Activated B cell treated with CpG ODN at 0.5 μM for 24 hours (primary cell): ENCODE data around the gene C1orf174. TPM values are rescaled to one million over a fixed set of nuclear protein-coding genes. Genes with fewer than 3 reads are reported as not detected.

Experiments used
- ATAC-seq: fragments of 200-7000 bp; cut with Tn5 transposase; one replicate; pipeline ENCODE4 v1.10.0; 2021; ENCODE audit warnings: low read depth, mild to moderate bottlenecking, moderate library complexity
- CTCF ChIA-PET: fragments of 350-600 bp; sonication (Branson Sonifier 250); formaldehyde crosslinking; loops from one replicate; lab custom pipeline; 2021; ENCODE audit warnings: antibody characterized with exemption; lab: Charles Lee
- POLR2A ChIA-PET: fragments of 350-600 bp; sonication (Branson Sonifier 250); formaldehyde crosslinking; loops from one replicate; lab custom pipeline; 2021; ENCODE audit warnings: antibody characterized with exemption; lab: Charles Lee
- DNase-seq: peaks from one replicate; pipeline ENCODE4 v3.0.0; 2022
- H3K27ac Mint-ChIP-seq: one replicate; pipeline ENCODE4 v1.8.0; 2020; ENCODE audit warnings: mixed read lengths
- H3K27me3 Mint-ChIP-seq: one replicate; pipeline ENCODE4 v1.8.0; 2021; ENCODE audit warnings: mixed read lengths
- H3K36me3 Mint-ChIP-seq: one replicate; pipeline ENCODE4 v1.8.0; 2021; ENCODE audit warnings: low read depth, mixed read lengths
- H3K4me1 Mint-ChIP-seq: one replicate; pipeline ENCODE4 v1.8.0; 2021; ENCODE audit warnings: mixed read lengths
- H3K4me3 Mint-ChIP-seq: one replicate; pipeline ENCODE4 v1.8.0; 2020; ENCODE audit warnings: mild to moderate bottlenecking, mixed read lengths
- H3K9me3 Mint-ChIP-seq: one replicate; pipeline ENCODE4 v1.8.0; 2020; ENCODE audit warnings: mixed read lengths
- CTCF ChIP-seq: fragments of 200-600 bp; IDR thresholded peaks from one replicate; pipeline ENCODE4 v1.8.0; 2022; ENCODE audit warnings: antibody characterized with exemption, mild to moderate bottlenecking
- intact Hi-C: fragments of 100-400 bp; cut with micrococcal nuclease; formaldehyde crosslinking; loops from one replicate; pipeline ENCODE4 v1.15.1; 2024
- total RNA-seq: library from RNA; stranded (reverse); gene quantifications from 2 replicates; pipeline ENCODE4 v1.2.3, GENCODE V29; 2022

The C1orf174 gene
- 26.2 and 27.5 TPM in 2 replicates for total RNA-seq

DNA sequence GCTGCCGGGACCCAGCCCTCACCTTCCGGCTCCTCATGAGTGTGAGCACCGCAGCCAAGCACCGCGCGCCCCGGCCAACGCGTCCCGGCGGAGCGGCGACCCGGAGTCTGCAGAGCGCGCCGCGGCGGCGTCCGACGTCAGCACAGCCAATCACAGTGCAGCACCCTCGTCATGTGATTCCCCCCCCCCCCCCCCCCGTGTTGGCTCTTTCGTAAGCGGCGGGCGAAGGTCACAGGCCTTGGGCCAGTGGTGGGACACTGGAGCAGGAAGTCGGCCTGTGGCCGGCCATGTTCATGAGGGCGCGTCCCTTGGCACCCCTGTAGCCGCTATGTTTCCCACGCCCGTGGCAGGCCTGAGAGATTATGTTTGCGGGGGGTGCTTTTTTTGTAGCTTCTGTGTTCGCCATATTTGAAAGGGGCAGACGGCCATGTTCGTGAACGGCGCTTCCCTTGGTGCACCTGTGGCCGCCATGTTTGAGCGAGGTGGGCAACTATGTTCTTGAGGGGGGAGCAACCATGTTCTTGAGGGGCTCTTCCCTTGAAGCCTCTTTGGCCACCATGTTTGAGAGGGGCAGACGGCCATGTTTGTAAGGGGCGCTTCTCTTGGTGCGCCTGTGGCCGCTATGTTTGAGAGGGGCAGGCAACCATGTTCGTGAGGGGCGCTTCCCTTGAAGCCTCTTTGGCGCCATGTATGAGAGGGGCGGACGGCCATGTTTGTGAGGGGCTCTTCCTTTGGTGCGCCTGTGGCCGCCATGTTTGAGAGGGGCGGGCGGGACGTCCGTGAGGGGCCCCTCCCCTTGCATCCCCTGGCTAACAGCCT is at the start of gene C1orf174:
Gene C1orf174 (minus strand): TSS at position 123 of the 819 bp plus-strand sequence. CDS start 86 bp downstream, at position 37.
- ATAC-seq (peak; percentile 82), DNase-seq (peak; percentile 87)
- Mint-ChIP-seq H3K27me3 (no peaks in the 10 kb centered on the region), H3K4me3 (peak within 1 kb of the TSS; percentile 94), H3K9me3 (peaks cover 6% of the 10 kb centered on the region), H3K4me1 (peaks cover 25% of the 10 kb centered on the region), H3K36me3 (peaks cover 32% of the 10 kb centered on the region), H3K27ac (peak within 1 kb of the TSS; percentile 97)
- TF ChIP-seq CTCF = no peak
- ChIA-PET CTCF (interaction anchor here (1.1 kb wide), 1 partner anchor 43 kb away, joined by 5 read pairs; the partner anchor contains the start of gene DFFB), POLR2A (interaction anchor here (0.8 to 2.9 kb wide), 6 partner anchors 10 to 1872 kb away, joined by 3 to 20 read pairs (median 4); partner anchors contain the start of genes CEP104, DFFB and LRRC47)
- intact Hi-C loops = loop anchor here (1.0 to 10.0 kb wide), 9 partner anchors 43 to 1508 kb away; partner anchors contain the start of genes CEP104, DFFB, LRRC47 and MORN1

- no peak for DNase-seq
- intact Hi-C loops = no loop called here
- H3K36me3 Mint-ChIP-seq = no peaks in the 10 kb centered on the region
- H3K27me3 Mint-ChIP-seq = peaks cover 14% of the 10 kb centered on the region
- POLR2A ChIA-PET = no interaction called here
- no peak overlapping the region for H3K27ac Mint-ChIP-seq
- H3K9me3 Mint-ChIP-seq = peaks cover 3% of the 10 kb centered on the region
- no peak overlapping the region for H3K4me3 Mint-ChIP-seq
- CTCF ChIA-PET = no interaction called here
- ATAC-seq = no peak
- H3K4me1 Mint-ChIP-seq = no peaks in the 10 kb centered on the region
- no peak for TF ChIP-seq CTCF
Observed at GRCh38 chr1:3948344-3948743, 48.3 kb upstream of the C1orf174 start.

- H3K9me3 Mint-ChIP-seq = peaks cover 3% of the 10 kb centered on the region
- H3K27me3 Mint-ChIP-seq = peaks cover 3% of the 10 kb centered on the region
- H3K4me3 Mint-ChIP-seq = no peak overlapping the region
- ChIA-PET POLR2A (no interaction called here), CTCF (no interaction called here)
- no peak for TF ChIP-seq CTCF
- DNase-seq (no peak), ATAC-seq (no peak)
- H3K4me1 Mint-ChIP-seq = no peaks in the 10 kb centered on the region
- H3K27ac Mint-ChIP-seq = no peak overlapping the region
- intact Hi-C loops = no loop called here
- H3K36me3 Mint-ChIP-seq = no peaks in the 10 kb centered on the region
Observed at GRCh38 chr1:3945916-3946840, 46.1 kb upstream of the C1orf174 start.

DNA sequence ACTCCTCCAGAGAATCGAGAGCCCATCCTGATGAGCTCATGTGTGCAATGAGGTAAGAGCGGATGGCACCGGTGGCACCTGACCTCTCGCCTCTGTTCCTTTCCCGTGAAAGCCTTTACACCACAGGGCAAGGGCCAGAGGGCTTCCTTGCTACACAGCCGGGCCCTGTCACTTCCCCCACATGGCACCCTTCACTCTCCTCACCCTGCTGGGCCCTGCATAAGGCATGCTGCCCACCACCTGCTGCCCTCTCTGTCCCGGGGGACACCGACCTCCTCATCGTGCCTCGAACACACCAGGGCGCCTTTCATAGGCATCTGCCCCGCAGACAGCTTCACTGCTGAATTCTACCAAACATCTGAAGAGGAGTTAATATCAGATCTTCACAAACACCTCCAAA is 45.1 kb upstream of the C1orf174 start:
- no peak overlapping the region for H3K4me3 Mint-ChIP-seq
- no peak for TF ChIP-seq CTCF
- H3K36me3 Mint-ChIP-seq = no peaks in the 10 kb centered on the region
- H3K27me3 Mint-ChIP-seq = peaks cover 4% of the 10 kb centered on the region
- ATAC-seq = no peak
- DNase-seq = no peak
- no peak overlapping the region for H3K27ac Mint-ChIP-seq
- ChIA-PET CTCF (no interaction called here), POLR2A (no interaction called here)
- H3K9me3 Mint-ChIP-seq = peaks cover 3% of the 10 kb centered on the region
- H3K4me1 Mint-ChIP-seq = no peaks in the 10 kb centered on the region
- intact Hi-C loops = no loop called here
